ENCODE results near the gene RABAC1. TPM values are rescaled to one million over a fixed set of nuclear protein-coding genes. Genes with fewer than 3 reads are reported as not detected.

Gene RABAC1
- total RNA-seq, 1 donor from 2014 or later, result 282 TPM

DNA sequence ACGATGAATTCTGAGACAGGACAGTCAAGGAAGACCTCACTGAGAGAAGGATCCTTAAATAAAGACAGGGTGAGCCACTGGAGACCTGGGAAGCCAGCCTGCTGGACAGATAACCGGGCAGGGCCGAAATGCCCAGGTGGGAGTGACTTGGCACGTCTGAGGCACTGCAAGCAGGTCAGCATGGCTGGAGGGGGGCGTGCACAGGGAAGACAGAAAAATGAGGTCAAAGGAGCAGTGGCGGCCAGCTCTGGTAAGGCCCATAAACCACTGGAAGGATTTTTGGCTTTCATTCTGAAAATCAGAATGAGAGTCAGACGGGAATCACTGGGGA is 40.7 kb upstream of the RABAC1 start:
- no peak overlapping the region for H3K4me3 Mint-ChIP-seq (ENCODE audit: unreplicated experiment)
- peaks cover 8% of the 10 kb centered on the region for H3K4me1 Mint-ChIP-seq (ENCODE audit: low read depth)
- no peak for DNase-seq (ENCODE audit: low spot score)
- H3K27ac Mint-ChIP-seq (ENCODE audit: unreplicated experiment), result no peak overlapping the region
- H3K36me3 Mint-ChIP-seq (ENCODE audit: low read depth), result no peaks in the 10 kb centered on the region
- H3K27me3 Mint-ChIP-seq (ENCODE audit: low read depth), result peaks cover 72% of the 10 kb centered on the region
- TF ChIP-seq, protein P1, sequence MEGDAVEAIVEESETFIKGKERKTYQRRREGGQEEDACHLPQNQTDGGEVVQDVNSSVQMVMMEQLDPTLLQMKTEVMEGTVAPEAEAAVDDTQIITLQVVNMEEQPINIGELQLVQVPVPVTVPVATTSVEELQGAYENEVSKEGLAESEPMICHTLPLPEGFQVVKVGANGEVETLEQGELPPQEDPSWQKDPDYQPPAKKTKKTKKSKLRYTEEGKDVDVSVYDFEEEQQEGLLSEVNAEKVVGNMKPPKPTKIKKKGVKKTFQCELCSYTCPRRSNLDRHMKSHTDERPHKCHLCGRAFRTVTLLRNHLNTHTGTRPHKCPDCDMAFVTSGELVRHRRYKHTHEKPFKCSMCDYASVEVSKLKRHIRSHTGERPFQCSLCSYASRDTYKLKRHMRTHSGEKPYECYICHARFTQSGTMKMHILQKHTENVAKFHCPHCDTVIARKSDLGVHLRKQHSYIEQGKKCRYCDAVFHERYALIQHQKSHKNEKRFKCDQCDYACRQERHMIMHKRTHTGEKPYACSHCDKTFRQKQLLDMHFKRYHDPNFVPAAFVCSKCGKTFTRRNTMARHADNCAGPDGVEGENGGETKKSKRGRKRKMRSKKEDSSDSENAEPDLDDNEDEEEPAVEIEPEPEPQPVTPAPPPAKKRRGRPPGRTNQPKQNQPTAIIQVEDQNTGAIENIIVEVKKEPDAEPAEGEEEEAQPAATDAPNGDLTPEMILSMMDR (IDR thresholded peaks at IDR 0.05), result no peak
- H3K9me3 Mint-ChIP-seq (ENCODE audit: low read depth), result no peaks in the 10 kb centered on the region

DNA sequence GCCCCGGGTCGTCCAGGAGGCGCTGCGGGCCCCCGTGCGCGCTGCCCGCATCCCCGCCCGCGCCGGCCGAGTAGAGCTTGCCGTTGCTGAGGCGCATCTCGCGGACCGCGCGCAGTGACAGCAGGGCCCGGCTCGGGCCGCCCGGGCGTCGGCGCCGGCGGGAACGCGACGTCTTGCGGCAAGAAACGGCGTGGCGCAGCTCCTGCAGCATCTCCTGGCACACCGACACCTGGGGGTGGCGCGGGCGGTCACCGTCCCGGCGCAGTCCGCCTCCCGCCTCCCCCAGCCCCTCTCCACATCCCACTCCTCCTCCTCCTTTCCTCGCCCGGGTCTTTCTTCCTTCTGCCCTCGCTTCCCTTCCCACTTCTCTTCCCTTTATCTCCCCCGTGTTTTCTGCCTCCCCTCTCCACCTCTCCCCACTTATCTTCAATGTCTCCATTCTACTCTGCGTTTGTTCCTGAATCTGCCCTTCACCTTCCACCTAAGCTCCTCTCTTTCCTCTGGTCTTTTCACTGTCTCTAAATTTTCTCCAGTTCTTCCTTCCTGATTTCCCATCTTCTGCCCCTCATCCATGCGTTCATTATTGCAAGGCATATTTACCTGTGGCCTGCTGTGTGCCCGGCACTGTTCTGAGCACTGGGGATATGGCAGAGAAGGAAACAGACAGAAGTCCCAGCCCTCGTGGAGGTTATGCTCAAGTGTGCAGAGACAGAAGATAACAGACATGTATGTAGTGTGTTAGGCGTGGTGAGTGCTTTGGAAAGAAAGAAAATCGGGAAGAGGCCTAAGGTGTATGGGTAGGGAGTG is 40.2 kb upstream of the RABAC1 start:
- peaks cover 8% of the 10 kb centered on the region for H3K4me1 Mint-ChIP-seq (ENCODE audit: low read depth)
- no peaks in the 10 kb centered on the region for H3K9me3 Mint-ChIP-seq (ENCODE audit: low read depth)
- no peak for DNase-seq (ENCODE audit: low spot score)
- TF ChIP-seq, protein P1 (IDR thresholded peaks at IDR 0.05), result no peak
- no peaks in the 10 kb centered on the region for H3K36me3 Mint-ChIP-seq (ENCODE audit: low read depth)
- no peak overlapping the region for H3K27ac Mint-ChIP-seq (ENCODE audit: unreplicated experiment)
- peak overlapping the region; percentile 34 for H3K4me3 Mint-ChIP-seq (ENCODE audit: unreplicated experiment)
- peaks cover 75% of the 10 kb centered on the region for H3K27me3 Mint-ChIP-seq (ENCODE audit: low read depth)

DNA sequence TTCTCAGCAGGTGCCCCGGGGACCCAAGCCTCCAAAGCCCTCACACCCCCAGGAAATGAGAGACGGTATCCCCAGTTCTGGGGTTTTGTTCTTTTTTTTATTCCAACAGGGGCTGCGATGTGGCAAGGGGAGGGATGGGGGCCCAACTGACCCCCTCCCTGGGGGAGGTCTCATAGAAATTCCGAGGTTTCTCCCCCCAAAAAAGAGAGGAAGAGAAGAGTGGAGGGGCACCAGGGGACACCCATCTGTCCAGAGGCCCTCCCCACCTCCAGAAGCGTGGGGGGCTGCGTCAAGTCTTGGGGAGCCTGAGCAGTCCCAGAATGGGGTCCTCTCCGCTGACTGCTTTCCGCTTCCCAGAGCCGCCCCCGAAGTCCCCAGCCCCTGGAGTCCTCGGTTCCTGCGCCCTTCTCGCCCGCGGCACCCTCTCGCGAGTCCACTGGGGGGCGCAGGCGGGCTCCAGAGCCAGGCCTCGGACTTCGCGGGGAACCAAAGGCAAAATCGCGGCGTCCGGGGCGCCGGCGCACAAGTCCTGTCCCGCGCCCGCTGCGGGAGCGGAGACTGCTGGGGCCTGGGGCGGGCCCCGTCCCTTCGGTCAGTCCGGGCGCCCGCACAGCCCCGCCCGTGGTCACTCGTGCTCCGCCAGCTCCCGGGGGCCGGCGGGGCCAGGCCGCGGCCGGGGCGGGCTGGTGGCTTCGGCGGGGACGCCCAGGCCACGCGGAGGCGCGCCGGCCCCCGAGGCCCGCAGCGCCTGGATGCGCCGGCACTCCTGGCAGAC is 39.3 kb upstream of the RABAC1 start:
- Mint-ChIP-seq H3K4me1 (ENCODE audit: low read depth) (peaks cover 10% of the 10 kb centered on the region), H3K27me3 (ENCODE audit: low read depth) (peaks cover 69% of the 10 kb centered on the region), H3K9me3 (ENCODE audit: low read depth) (no peaks in the 10 kb centered on the region), H3K4me3 (ENCODE audit: unreplicated experiment) (no peak overlapping the region), H3K27ac (ENCODE audit: unreplicated experiment) (no peak overlapping the region), H3K36me3 (ENCODE audit: low read depth) (no peaks in the 10 kb centered on the region)
- TF ChIP-seq, protein P1 (IDR thresholded peaks at IDR 0.05), result peak; percentile 80
- DNase-seq (ENCODE audit: low spot score), result no peak

DNA sequence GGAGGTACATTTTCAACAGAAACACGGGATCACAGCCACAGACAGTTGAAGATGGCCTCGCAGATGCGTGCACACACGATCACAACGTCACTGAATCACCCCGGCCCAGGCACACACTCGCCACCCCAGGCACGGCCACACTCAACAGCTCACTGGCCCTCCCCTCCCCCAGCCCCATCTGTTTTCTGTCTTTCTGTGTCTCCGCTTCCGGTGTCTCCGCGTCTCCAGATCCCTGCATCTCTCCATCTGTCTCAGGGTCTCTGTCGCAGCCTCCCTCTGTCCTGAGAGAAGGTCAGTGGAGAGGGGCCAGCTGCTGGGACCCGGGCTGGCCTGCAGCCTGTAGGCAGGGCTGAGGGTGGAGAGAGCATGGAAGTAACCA is 38.7 kb upstream of the RABAC1 start:
- no peak overlapping the region for H3K4me3 Mint-ChIP-seq (ENCODE audit: unreplicated experiment)

More for the DNA sequence above, 38.7 kb upstream of the RABAC1 start:
- Mint-ChIP-seq H3K4me1 (ENCODE audit: low read depth) (peaks cover 12% of the 10 kb centered on the region), H3K27ac (ENCODE audit: unreplicated experiment) (no peak overlapping the region), H3K9me3 (ENCODE audit: low read depth) (no peaks in the 10 kb centered on the region), H3K36me3 (ENCODE audit: low read depth) (no peaks in the 10 kb centered on the region), H3K27me3 (ENCODE audit: low read depth) (peaks cover 70% of the 10 kb centered on the region)
- TF ChIP-seq, protein P1 (IDR thresholded peaks at IDR 0.05), result no peak
- no peak for DNase-seq (ENCODE audit: low spot score)
